MM.1S (cell line): ENCODE results near the gene PIK3R6.

Source experiments
- DNase-seq: peaks from one replicate; pipeline ENCODE4 v3.0.0-alpha.2; 2015
- H2AFZ ChIP-seq: fragments of 300-600 bp; sonication (generic); 2 replicates; pipeline ENCODE4 v1.6.0; 2016; ENCODE audit warnings: antibody characterized with exemption, low read length
- H3F3A ChIP-seq: fragments of 300-600 bp; sonication (generic); 2 replicates; pipeline ENCODE4 v1.6.1; 2016; ENCODE audit warnings: mild to moderate bottlenecking, antibody characterized with exemption, low read length, moderate library complexity, mixed read lengths; ENCODE audit not compliant: insufficient read depth
- H3K27ac ChIP-seq: fragments of 300-600 bp; sonication (generic); 2 replicates; pipeline ENCODE4 v1.5.1; 2016; ENCODE audit warnings: mild to moderate bottlenecking, low read length
- H3K27me3 ChIP-seq: fragments of 300-600 bp; sonication (generic); replicated peaks from 2 replicates; pipeline ENCODE4 v1.6.0; 2016; ENCODE audit warnings: low read length; ENCODE audit not compliant: insufficient read depth
- H3K36me3 ChIP-seq: fragments of 300-600 bp; sonication (generic); replicated peaks from 2 replicates; pipeline ENCODE4 v1.6.1; 2016; ENCODE audit warnings: mild to moderate bottlenecking, low read length, mixed read lengths; ENCODE audit not compliant: insufficient read depth
- H3K4me1 ChIP-seq: fragments of 300-600 bp; sonication (generic); 2 replicates; pipeline ENCODE4 v1.6.1; 2016; ENCODE audit warnings: low read length, mixed read lengths
- H3K4me2 ChIP-seq: fragments of 300-600 bp; sonication (generic); 2 replicates; pipeline ENCODE4 v1.6.0; 2016; ENCODE audit warnings: low read depth, low read length
- H3K4me3 ChIP-seq: fragments of 300-600 bp; sonication (generic); 2 replicates; pipeline ENCODE4 v1.5.1; 2016; ENCODE audit warnings: low read length, mixed read lengths
- H3K79me2 ChIP-seq: fragments of 300-600 bp; sonication (generic); 2 replicates; pipeline ENCODE4 v1.6.1; 2016; ENCODE audit warnings: mixed run types, low read length, mixed read lengths
- H3K9ac ChIP-seq: fragments of 300-600 bp; sonication (generic); 2 replicates; pipeline ENCODE4 v1.6.1; 2016; ENCODE audit warnings: low read length, mixed read lengths
- H3K9me2 ChIP-seq: fragments of 300-600 bp; sonication (generic); replicated peaks from 2 replicates; pipeline ENCODE4 v1.6.1; 2016; ENCODE audit warnings: mild to moderate bottlenecking, low read length, mixed read lengths; ENCODE audit not compliant: insufficient read depth
- H3K9me3 ChIP-seq: fragments of 300-600 bp; sonication (generic); replicated peaks from 2 replicates; pipeline ENCODE4 v1.6.1; 2016; ENCODE audit warnings: mild to moderate bottlenecking, low read length, mixed read lengths; ENCODE audit not compliant: insufficient read depth
- H4K20me1 ChIP-seq: fragments of 300-600 bp; sonication (generic); 2 replicates; pipeline ENCODE4 v1.6.1; 2016; ENCODE audit warnings: mild to moderate bottlenecking, low read length, moderate library complexity, mixed read lengths; ENCODE audit not compliant: insufficient read depth
- CTCF ChIP-seq: fragments of 300-600 bp; sonication (generic); IDR thresholded peaks from 2 replicates; pipeline ENCODE4 v1.5.1; 2016; ENCODE audit warnings: antibody characterized with exemption, low read length, mixed read lengths
- EZH2 ChIP-seq: fragments of 300-600 bp; sonication (generic); optimal IDR thresholded peaks from 2 replicates; pipeline ENCODE3; 2017; ENCODE audit warnings: low read depth, mild to moderate bottlenecking, antibody characterized with exemption, low read length, mixed read lengths
- EZH2phosphoT487 ChIP-seq: fragments of 300-600 bp; sonication (generic); IDR thresholded peaks from 2 replicates; pipeline ENCODE4 v1.6.1; 2018; ENCODE audit warnings: antibody characterized with exemption, low read length

The PIK3R6 gene

GRCh38 chr17:8757189-8757588 is 110.3 kb downstream of the PIK3R6 start:
- Histone ChIP-seq H4K20me1 (no peaks in the 10 kb centered on the region), H3K36me3 (no peaks in the 10 kb centered on the region), H3K4me1 (no peaks in the 10 kb centered on the region), H3K79me2 (no peaks in the 10 kb centered on the region), H3K4me3 (no peak overlapping the region), H3F3A (no peaks in the 10 kb centered on the region), H3K9me2 (no peaks in the 10 kb centered on the region), H2AFZ (no peak overlapping the region), H3K9me3 (no peaks in the 10 kb centered on the region), H3K9ac (no peak overlapping the region), H3K27me3 (peaks cover 8% of the 10 kb centered on the region), H3K4me2 (no peak overlapping the region), H3K27ac (no peak overlapping the region)
- no peak for DNase-seq
- TF ChIP-seq CTCF: no peak
- TF ChIP-seq EZH2: no peak
- TF ChIP-seq EZH2phosphoT487: no peak

GRCh38 chr17:8755590-8756255 is 111.8 kb downstream of the PIK3R6 start:
- DNase-seq: no peak
- TF ChIP-seq EZH2phosphoT487 (no peak), CTCF (no peak), EZH2 (no peak)
- Histone ChIP-seq H3K27ac (no peak overlapping the region), H3K9ac (no peak overlapping the region), H3K9me2 (no peaks in the 10 kb centered on the region), H2AFZ (no peak overlapping the region), H4K20me1 (no peaks in the 10 kb centered on the region), H3K4me3 (no peak overlapping the region), H3K4me1 (no peaks in the 10 kb centered on the region), H3K9me3 (no peaks in the 10 kb centered on the region), H3K27me3 (peaks cover 8% of the 10 kb centered on the region), H3F3A (no peaks in the 10 kb centered on the region), H3K79me2 (no peaks in the 10 kb centered on the region), H3K36me3 (no peaks in the 10 kb centered on the region), H3K4me2 (no peak overlapping the region)

- H3K9me2 ChIP-seq: no peaks in the 10 kb centered on the region
- H3K9me3 ChIP-seq: no peaks in the 10 kb centered on the region
- H3F3A ChIP-seq: no peaks in the 10 kb centered on the region
- no peak overlapping the region for H3K27ac ChIP-seq
- peaks cover 8% of the 10 kb centered on the region for H3K27me3 ChIP-seq
- H3K36me3 ChIP-seq: no peaks in the 10 kb centered on the region
- no peak for DNase-seq
- H3K79me2 ChIP-seq: no peaks in the 10 kb centered on the region
- H2AFZ ChIP-seq: no peak overlapping the region
- H3K4me1 ChIP-seq: no peaks in the 10 kb centered on the region
- no peak overlapping the region for H3K4me2 ChIP-seq
- H4K20me1 ChIP-seq: no peaks in the 10 kb centered on the region
- H3K4me3 ChIP-seq: no peak overlapping the region
- TF ChIP-seq EZH2 (no peak), CTCF (no peak), EZH2phosphoT487 (no peak)
- H3K9ac ChIP-seq: no peak overlapping the region
These were observed 112.6 kb downstream of the PIK3R6 start for GRCh38 chr17:8754890-8755289.
